HK-2 (cell line): Measurements from ENCODE around the gene FAM53A.

Source experiments
- DNase-seq: peaks from one replicate; pipeline ENCODE4 v3.0.0-alpha.2; 2018; ENCODE audit not compliant: unreplicated experiment

FAM53A gene

DNA sequence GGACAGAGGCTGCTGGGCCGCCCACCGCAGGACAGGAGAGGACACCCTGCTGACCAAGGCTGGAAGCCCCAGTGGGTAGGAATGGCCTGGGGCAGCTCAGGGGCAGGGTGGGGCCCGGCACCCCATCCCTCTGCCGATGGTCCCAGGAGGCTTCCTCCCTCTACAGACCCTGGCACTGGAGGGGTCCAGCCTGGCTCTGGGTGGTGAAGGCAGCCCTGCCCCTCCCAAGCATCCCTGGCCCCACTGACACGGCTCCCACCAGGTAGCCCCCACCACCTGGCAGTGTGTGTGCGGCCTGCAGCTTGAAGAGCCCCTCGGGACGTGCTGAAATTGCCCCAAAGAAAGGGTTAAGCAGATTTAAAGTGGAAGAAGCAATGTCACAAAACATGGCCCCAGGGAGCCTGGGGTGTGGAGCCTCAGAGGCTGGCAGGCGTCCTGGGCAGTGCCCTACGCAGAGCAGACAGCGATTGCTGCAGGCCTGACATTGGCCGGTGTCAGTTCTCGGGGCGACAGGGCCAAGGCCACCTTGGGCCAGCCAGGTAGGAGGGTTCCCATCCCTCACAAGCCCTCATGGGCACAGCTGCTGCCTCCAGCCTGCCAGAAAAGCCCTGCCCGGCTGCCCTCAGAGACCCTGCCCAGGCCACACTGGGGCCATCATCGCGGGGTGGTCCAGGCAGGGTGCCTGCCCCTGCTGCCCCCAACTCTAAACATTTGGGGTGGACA lies 80.5 kb downstream of the FAM53A start:
- DNase-seq = no peak

DNA sequence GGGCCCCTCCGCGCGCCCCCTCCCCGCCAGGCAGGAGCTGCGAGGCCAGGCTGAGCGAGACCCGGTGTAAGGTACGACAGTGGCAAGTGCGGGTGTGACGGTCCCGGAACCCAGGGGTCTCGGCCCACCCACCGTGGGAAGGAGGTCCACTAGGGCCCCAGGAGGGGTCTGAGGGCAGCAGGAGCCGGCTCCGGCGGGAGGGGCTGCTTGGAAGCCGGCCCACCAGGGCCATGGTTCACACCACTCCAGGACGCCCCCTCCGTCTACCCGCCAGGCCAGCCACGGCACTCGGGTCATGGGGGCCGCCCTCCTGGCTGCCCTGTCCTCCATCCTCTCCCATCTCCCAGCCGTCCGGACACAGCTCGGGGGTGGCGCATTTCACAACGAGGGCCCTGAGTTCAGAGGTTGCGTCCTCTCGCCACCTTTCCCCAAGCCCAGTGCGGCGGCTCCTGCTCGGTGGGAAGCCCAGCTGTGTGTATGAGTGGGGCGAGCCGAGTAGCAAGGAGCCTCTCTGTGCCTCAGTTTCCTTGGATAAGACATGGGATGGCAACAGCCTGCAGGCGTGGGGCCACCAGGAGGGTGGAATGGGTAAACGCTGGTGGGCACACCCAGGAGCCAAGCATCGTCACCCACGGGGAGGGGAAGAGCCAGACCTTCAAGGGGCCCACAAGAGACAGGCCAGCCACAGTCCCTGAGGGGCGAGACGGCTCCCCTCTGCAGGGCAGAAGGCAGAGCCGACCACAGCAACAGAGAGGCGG lies 81.3 kb downstream of the FAM53A start:
- no peak for DNase-seq

DNA sequence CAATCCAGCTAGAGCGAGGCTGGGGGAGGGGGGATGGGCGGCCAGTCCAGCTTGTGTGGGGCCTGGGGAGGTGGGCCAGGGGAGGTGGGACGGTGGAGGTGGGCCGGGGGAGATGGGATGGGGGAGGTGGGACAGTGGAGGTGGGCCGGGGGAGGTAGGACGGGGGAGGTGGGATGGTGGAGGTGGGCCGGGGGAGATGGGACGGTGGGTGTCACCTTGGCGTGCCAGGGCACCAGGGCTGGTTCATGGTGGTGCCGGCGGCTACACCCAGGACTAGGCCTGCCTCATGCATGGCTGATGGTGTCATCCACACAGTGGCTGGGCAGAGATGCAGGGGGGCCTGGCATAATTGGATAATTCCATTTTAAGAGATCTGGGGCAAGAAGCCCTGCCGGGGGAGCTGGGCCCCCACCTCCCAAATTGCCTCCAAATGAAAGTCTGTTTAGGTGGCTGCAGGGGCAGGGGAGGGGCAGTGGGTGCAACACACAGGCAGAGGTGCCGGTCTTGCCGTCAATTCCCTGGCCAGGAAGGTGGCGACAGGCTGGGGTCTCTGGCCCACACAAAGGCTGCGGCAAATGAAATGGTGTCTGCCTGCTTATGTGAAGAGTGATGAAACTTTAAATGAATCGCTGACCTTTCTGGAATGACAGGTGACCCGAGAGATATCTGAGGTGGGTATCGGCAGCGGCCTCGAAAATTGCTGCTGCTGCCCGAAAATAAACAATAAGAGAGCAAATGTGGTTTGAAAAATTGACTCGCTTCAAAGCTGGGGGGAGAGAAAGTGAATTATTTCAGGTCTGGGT lies 82.1 kb downstream of the FAM53A start:
- no peak for DNase-seq

DNA sequence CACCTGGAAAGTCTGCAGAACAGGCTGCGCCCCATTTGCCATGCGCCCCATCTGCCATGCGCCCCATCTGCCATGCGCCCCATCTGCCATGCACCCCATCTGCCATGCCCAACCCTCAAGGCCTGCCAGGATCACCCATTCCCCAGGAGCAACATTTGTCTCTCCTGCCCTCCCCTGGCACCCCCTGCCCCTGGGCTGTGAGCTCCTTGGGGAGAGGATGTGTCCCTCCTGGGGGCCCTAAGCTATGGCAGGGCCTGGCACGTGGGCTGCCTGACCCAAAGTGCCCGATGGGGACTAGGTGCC lies 82.6 kb downstream of the FAM53A start:
- DNase-seq = no peak

DNA sequence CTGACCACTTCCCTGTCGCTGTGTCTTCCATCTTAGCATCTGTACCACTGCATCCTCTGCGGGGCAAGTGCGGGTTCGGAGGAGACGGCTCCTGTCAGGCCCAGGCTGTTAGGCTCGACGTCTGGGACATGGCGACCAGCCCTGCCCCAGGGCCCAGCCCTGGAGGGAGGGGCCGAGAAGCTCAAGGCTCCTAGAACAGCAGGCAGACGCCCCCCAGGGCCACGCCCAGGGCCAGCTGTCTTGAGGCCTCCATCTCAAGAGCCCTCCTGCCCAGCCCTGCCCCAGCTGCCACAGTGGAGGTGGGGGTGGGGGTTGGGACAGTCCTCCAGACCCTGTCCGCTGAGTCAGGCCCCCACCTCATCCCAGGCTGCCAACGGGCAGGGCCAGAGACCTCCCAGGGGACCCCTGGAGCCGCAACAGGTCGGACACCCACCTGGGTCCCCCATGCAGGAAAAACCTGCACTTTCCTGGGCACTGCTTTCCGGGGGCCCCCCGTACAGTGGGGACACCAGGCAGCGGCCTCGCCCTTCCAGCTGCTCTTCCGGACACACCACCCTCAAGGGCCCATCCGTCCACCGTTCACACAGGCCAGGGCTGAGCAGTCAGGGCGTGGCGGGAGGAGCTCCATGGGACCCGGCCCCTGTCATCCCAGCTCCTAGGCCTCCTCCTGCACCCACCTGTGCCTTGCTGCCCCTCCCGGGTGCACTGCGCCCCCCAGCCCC lies 83.1 kb downstream of the FAM53A start:
- no peak for DNase-seq

DNA sequence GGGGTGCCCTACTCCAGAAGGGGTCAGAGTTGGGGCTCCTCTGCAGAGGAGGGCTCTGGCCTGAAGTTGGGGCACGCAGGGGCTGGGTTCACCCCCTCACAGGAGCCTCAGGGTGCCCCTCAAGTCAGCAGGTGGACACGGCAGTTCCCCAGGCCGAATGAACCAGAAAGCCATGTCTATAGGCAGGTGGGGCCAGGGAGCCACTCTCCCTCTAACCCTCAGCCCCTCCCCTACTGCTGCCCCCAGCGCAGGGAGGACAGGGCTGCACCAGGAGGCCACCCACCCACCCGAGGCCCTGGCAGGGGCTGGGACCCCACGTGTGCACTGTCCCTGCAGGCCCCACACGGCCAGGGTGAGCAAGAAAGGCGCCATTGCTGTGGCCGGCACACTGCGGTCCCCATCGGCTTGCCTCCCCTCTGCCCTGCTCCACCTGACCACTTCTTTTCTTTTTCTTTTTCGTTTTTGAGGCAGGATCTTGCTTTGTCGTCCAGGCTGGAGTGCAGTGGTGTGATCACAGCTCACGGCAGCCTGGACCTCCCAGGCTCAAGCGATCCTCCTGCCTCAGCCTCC lies 83.8 kb downstream of the FAM53A start:
- no peak for DNase-seq

DNA sequence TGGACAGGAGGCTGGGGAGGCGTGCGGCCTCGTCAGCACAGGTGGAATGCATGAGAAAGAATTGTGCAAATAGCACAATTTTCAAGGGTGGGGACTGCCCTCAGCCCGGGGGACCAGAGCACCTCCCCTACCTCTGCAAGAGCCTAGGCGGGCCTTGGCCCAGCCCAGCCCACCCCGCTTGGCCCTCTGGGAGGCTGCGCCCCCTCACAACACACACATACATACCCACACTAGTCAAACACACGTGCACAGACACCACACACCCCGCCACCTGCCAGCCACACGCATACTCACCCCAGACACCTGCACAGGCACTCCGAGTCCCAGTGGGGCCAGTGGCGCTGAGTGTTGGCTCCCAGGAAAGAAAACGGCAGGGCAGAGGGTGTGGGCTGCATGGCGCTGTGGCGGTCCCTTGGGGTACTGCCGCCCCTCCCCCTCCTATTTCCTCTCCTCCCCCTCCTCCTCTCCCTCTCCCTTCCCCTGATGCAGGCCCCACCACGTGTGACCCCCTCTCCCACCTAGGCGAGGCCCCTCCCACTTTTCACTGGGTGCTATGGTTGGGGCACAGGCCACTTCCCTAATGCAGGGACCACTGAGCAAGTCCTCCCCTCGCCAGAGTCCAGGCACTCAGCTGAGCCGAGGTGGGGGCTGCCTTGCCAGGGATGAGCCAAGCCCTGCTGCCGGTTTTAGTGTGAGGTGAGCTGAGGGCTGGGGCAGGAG lies 84.5 kb downstream of the FAM53A start:
- DNase-seq = no peak

DNA sequence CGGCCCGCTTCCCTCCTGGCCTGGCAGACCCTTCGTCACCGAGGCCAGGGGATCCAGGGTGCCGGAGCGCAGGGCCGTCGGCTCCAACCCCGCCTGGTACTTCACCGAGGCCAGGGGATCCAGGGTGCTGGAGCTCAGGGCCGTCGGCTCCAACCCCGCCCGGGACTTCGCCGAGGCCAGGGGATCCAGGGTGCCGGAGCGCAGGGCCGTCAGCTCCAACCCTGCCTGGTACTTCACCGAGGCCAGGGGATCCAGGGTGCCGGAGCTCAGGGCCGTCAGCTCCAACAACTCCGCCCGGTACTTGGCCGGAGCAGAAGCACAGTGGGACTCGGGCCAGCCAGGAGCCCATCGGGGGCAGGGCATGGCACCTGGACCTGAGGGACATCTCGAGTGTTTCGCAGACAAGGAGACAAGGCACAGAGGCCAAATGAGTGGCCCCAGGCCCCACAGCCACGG lies 85.1 kb downstream of the FAM53A start:
- no peak for DNase-seq

DNA sequence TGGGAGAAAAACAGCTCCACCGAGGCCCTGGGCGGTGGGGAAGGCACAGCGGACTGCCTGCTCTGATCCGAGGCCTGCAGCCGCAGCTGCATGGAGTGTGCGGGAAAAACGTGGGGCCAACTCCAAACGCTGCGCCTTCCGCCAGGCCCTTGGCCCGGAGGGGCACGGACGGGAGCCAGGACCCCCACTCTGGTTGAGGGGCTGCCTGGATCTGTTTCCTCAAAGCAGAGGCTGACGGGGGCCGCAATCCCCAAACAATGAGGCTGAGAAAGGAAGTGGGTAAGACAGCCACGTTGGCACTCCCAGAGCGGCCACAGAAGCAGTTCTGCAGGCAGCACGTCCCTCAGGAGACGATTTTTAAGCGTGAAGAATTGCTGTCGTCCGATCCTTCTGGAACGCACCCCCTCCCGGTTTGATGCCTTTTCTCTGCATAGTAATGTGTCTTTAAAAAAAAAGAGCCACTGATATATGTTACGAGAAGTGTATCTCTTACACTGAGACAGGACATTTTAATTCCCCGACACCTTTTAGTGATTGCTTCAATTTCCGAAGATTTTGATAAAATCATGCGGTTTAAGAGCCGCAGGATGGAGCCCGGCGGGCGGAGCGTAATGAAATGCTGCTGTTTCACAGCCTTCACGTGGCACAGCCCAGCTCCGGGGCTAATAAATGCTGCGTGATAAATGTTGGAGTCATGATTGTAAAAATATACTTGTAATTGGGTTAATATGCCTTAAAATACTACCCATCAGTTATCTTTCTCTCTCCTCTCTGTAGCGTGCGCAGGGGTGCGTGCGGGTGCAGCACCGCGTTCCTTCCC lies 85.7 kb downstream of the FAM53A start:
- DNase-seq = no peak

DNA sequence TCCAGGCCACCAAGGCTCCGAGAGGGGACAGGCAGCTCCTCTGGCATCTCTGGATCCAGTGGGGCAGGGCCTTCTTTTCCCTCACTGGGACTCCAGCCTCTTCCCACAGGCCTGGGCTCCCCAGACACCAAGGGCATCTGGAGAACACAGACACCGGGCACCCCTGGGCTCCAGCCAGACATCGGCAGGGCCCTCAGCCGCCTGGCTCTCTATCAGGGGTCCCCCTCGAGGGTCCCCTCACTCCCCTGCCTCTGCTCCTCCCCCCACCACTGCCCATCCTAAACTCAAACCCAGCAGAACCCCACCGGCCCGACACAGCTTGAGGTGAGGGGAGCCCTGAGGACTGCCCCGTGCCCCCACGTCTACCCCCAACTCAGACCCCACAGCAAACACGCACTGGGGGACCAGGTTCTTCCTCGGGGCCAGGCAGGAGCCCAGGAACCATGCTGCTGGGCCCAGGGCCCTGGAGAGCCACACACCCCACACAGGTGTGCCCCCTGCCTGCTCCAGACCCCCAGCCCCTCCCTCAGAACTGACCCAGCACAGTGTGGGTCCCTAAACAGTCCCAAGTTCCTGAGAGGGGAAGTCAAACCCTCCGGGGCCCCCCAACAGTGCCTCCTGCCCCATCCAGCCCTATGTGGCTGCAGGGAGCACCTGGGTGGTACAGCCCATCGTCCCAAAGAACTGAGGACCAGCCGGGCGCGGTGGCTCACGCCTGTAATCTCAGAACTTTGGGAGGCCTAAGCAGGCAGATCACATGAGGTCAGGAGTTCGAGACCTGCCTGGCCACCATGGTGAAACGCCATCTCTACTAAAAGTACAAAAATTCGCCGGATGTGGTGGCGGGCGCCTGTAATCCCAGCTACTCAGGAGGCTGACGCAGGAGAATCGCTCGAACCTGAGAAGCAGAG lies 86.8 kb downstream of the FAM53A start:
- no peak for DNase-seq

DNA sequence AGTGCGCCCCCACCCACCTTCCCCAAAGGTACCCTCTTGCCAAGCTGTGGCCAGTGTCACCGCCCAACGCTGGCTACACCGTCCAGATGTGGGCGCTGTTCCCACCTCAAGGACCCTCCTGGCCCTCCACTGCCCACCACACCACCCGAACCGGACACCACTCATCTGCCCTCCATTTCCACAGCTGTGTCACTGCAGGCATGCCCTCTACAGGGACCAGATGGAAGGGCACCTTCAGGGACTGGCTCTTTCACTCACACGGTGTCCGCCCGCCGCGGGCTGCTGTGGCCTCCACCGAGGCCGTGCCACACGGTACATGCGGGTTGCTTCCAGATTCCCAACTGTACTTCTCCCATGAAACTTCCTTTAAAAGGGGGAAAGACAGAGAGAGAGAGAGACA lies 87.7 kb downstream of the FAM53A start:
- DNase-seq = no peak

DNA sequence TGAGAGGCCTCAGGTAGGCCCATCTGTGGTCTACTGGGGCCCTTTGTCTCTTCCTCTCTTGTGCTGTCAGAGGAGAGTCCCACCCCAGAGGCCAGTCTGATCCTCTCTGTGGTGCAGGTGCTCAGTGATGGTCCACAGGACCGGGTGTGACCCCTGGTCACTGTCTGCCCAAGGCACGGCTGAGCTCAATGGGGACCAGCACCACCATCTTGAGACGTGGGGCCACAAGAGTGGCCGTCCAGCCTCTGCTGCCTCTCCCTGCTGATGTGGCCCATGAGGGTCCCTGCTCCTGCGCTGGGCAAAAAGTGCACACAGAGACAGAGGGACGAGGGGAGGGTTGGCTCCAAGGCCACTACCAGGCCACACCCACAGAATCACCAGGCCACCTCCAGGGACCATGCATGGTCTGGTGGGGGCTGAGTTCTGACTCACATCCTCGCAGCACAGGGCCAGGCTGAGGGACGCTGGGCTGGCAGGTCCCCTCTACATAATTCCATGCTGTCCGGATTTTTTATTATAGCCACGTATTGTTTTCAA lies 88.3 kb downstream of the FAM53A start:
- DNase-seq = no peak

DNA sequence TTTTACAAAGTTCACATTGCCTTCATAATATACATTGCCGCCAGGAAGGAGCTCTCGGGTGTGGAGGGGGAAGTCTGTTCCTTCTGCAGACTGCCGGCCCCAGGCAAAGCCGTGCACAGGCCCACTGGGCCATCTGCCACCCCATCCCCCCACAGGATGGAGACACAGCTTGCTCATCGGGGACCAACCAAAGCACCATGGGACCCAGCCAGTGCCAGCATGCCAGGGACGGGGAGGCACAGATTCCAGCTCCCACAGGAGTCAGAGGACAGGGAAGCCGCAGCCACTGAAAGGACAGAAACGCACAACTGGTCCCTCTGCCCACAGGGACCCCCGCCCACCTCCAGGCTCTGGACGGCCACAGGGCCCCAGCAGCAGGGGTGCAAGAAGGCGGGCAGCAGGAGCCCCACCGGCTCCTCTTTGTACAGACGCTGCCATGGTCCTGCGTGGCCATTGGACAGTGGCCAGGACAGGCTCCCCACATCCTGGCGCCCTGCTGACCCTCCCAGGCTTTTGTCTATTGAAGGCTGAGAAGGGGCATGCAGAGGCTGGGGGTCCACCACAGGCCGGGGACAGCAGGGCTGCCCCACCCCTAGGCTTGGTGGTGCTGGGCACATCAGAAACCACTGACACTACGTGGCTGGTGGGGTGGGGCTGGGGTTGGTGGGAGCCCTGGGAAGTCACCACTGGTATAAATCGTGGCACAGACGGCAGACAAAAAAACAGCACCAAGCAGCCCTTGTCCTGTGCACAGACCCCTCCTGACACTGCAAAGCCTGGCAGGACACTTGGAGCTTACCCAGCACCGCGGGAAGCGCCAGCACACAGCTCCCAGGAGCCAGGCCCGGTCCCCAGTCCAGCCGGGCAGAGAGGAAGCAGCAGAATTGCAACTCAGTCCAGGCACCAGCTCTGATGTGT lies 89.0 kb downstream of the FAM53A start:
- no peak for DNase-seq

DNA sequence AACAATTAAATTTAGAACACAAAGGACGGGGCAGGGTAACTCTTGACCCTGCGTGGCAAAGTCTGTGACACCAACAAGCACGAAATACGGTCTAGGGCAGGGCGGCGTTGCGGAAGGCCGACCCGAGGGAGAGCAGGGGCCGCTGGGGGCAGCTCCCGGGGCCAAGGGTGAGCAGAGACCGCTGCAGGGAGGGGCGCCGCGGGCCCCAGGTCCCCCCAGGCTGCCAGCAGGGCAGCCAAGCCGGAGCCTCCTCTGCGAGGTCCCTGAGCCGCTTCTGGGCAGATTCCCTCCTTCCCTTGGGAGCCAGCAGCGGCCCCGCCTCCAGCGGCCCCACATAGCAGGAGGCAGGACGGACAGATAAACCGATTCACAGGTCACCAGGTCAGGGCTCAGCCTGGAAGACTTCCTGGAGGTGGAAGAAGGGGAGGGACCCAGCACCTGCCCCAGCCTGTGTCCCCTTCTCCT lies 90.2 kb downstream of the FAM53A start:
- no peak for DNase-seq

DNA sequence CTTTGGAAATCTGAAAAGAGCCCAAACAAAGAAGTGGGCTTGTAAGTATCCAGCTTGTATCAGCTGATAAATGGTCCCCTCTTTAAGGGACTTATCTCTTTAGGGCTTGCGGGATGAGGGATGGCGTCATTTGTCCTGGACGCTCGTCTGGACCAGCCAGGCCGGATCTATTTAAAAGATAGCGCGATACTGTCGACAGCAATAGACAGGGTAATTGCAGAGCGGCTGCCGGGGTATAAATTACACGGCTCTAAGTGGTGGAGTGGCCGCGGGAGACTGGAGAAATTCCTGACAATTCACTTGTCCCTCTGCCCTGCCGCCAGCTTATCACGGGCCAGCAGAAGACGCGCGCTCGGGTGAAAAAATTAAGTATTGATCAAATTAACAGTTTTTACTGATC lies 90.7 kb downstream of the FAM53A start:
- no peak for DNase-seq

DNA sequence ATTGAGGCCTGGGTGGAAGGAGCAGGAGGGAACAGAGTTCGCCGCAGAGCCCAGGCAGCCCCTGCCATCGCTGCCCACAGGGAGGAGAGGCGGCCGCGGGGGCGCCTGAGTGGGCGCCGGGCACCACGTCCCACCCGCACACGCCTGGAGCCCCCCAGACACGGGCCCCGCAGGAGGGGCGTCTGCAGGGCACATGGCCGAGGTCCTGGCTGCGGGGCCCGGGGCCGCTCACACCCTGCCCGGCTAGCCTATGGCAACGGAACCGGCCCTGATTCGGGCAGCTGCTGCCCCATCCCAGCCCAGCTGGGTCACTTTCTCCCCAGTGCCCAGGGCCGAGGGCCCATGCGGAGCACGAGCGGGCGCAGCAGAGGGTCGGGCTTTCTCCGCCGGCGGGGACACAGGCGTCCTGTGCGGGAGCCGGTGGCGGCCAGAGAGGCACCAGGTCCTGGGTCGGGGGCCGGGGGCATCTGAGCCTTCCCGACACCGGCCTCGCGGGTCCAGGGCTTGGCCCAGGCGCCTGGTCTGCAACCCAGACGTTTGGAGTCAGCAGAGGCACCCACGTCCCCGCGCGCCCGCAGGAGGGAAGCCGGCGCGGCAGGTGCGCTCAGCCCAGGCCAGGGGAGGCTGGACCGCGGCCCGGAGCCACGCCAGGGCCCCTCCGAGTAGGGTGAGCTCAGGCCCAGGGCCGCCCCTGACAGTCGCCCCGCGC lies 91.2 kb downstream of the FAM53A start:
- no peak for DNase-seq
